A549 (cell line): ENCODE measurements around the gene RBMS3. TPM values are rescaled to one million over a fixed set of nuclear protein-coding genes. Genes with fewer than 3 reads are reported as not detected.

Source experiments
- ATAC-seq, 2 experiments: fragments of 200-7000 bp in 1 of 2; fragments of >200 bp in 1 of 2; cut with Nextera tagmentation in 1 of 2; cut with Tn5 transposase in 1 of 2; 3 replicates each; pipeline versions ENCODE4 v1.8.0 to v1.9.1; 2018 to 2020; ENCODE audit warnings: mild to moderate bottlenecking in 1 of 2, moderate library complexity in 1 of 2
- CTCF ChIA-PET: fragments of 300-600 bp; sonication (Branson Sonifier 250); formaldehyde crosslinking; extraction: SDS; loops from one replicate; lab custom pipeline; 2021; ENCODE audit warnings: antibody characterized with exemption, inconsistent platforms; lab: Yijun Ruan, JAX
- POLR2A ChIA-PET: fragments of 350-600 bp; formaldehyde crosslinking; extraction: SDS; loops from one replicate; lab custom pipeline; 2021; ENCODE audit warnings: antibody characterized with exemption, inconsistent platforms; lab: Yijun Ruan, JAX
- DNase-seq, 2 experiments: peaks; one replicate each; pipeline versions ENCODE4 v3.0.0 to v3.0.0-alpha.2; 2011 to 2016; ENCODE audit warnings: low read depth in 1 of 2, low spot score in 1 of 2
- FAIRE-seq: peaks from 2 replicates; lab custom pipeline; 2011; peaks lifted over from hg19 to GRCh38; lab: Jason Lieb, UNC
- H3K27ac ChIP-seq, 2 experiments: fragments of >200 bp; sonication (Bioruptor Twin); formaldehyde crosslinking; 3 replicates each; pipeline ENCODE4 v1.5.1; 2016 to 2017
- H3K4me1 ChIP-seq: fragments of >200 bp; sonication (Bioruptor Twin); formaldehyde crosslinking; 3 replicates; pipeline ENCODE4 v1.6.1; 2016
- H3K4me2 ChIP-seq: fragments of >200 bp; sonication (Bioruptor Twin); formaldehyde crosslinking; 3 replicates; pipeline ENCODE4 v1.6.1; 2016
- H3K4me3 ChIP-seq: fragments of >200 bp; sonication (Bioruptor Twin); formaldehyde crosslinking; 3 replicates; pipeline ENCODE4 v1.5.1; 2016
- H3K9me3 ChIP-seq: fragments of >200 bp; sonication (Bioruptor Twin); formaldehyde crosslinking; 3 replicates; pipeline ENCODE4 v1.6.1; 2016
- ATOH8 ChIP-seq: fragments of 250-450 bp; sonication (Bioruptor Pico); IDR thresholded peaks from 2 replicates; pipeline ENCODE4 v1.5.0; 2020; ENCODE audit warnings: low read depth, mild to moderate bottlenecking, moderate library complexity
- CBX8 ChIP-seq: fragments of 200-600 bp; sonication (generic); IDR thresholded peaks from 2 replicates; pipeline ENCODE4 v1.6.1; 2016
- CHD4 ChIP-seq: fragments of 200-600 bp; sonication (generic); IDR thresholded peaks from 2 replicates; pipeline ENCODE4 v1.6.1; 2016; ENCODE audit warnings: antibody characterized with exemption, mild to moderate bottlenecking, borderline replicate concordance
- EP300 ChIP-seq, 2 experiments: fragments of >200 bp; sonication (Bioruptor Twin); formaldehyde crosslinking; IDR thresholded peaks; 2 replicates in 1 of 2; 3 replicates in 1 of 2; pipeline ENCODE4 v1.6.1; 2016 to 2017
- FOXS1 ChIP-seq: fragments of 250-450 bp; sonication (Bioruptor Pico); IDR thresholded peaks from 2 replicates; pipeline ENCODE4 v1.5.0; 2020; ENCODE audit warnings: mild to moderate bottlenecking, moderate library complexity
- GATA3 ChIP-seq: IDR thresholded peaks from 2 replicates; pipeline ENCODE4 v1.6.1; 2012; ENCODE audit warnings: borderline replicate concordance
- HDAC2 ChIP-seq: fragments of 200-600 bp; sonication (generic); IDR thresholded peaks from 2 replicates; pipeline ENCODE4 v1.6.1; 2016
- HMGXB4 ChIP-seq: fragments of 250-450 bp; sonication (Bioruptor Pico); IDR thresholded peaks from 2 replicates; pipeline ENCODE4 v1.5.0; 2021; ENCODE audit warnings: mild to moderate bottlenecking, moderate library complexity, borderline replicate concordance
- HOXB5 ChIP-seq: fragments of 250-450 bp; sonication (Bioruptor Pico); IDR thresholded peaks from 2 replicates; pipeline ENCODE4 v1.5.0; 2020; ENCODE audit warnings: mild to moderate bottlenecking, moderate library complexity
- KDM1A ChIP-seq: fragments of 200-600 bp; sonication (generic); IDR thresholded peaks from 2 replicates; pipeline ENCODE4 v1.6.1; 2016; ENCODE audit warnings: low read depth, mild to moderate bottlenecking
- KDM5A ChIP-seq: fragments of 200-600 bp; sonication (generic); IDR thresholded peaks from 2 replicates; pipeline ENCODE4 v1.6.1; 2016; ENCODE audit warnings: antibody characterized with exemption, mild to moderate bottlenecking
- MAFK ChIP-seq: fragments of 450-650 bp; IDR thresholded peaks from 2 replicates; pipeline ENCODE4 v1.6.1; 2014; ENCODE audit not compliant: partially characterized antibody
- MAZ ChIP-seq: fragments of 150-350 bp; IDR thresholded peaks from 2 replicates; pipeline ENCODE4 v1.6.1; 2014; ENCODE audit warnings: antibody characterized with exemption, low read depth, low read length, borderline replicate concordance
- MYC ChIP-seq: IDR thresholded peaks from 2 replicates; pipeline ENCODE4 v1.6.1; 2012; ENCODE audit warnings: mild to moderate bottlenecking, inconsistent platforms, low read length, improper control_type of control experiment, borderline replicate concordance
- NR3C1 ChIP-seq: fragments of >200 bp; sonication (Bioruptor Twin); formaldehyde crosslinking; IDR thresholded peaks from 3 replicates; pipeline ENCODE4 v1.6.1; 2017
- PHF8 ChIP-seq: fragments of 200-600 bp; sonication (generic); IDR thresholded peaks from 2 replicates; pipeline ENCODE4 v1.6.1; 2016; ENCODE audit warnings: low read depth, mild to moderate bottlenecking, antibody characterized with exemption, moderate library complexity, borderline replicate concordance
- RAD21 ChIP-seq, 2 experiments: fragments of >200 bp in 1 of 2; sonication (Bioruptor Twin) in 1 of 2; formaldehyde crosslinking in 1 of 2; IDR thresholded peaks in 1 of 2; conservative IDR thresholded peaks in 1 of 2; 2 replicates in 1 of 2; 3 replicates in 1 of 2; pipeline ENCODE4 v1.6.1; 2012 to 2018; ENCODE audit warnings: inconsistent platforms in 1 of 2
- RCOR1 ChIP-seq: fragments of 150-350 bp; IDR thresholded peaks from 2 replicates; pipeline ENCODE4 v1.6.1; 2014; ENCODE audit warnings: antibody characterized with exemption, low read length, low read depth
- RNF2 ChIP-seq: fragments of 200-600 bp; sonication (generic); IDR thresholded peaks from 2 replicates; pipeline ENCODE4 v1.6.1; 2016; ENCODE audit warnings: low read depth, mild to moderate bottlenecking, antibody characterized with exemption, moderate library complexity, borderline replicate concordance
- SMC3 ChIP-seq: fragments of >200 bp; sonication (Bioruptor Twin); formaldehyde crosslinking; IDR thresholded peaks from 3 replicates; pipeline ENCODE4 v1.6.1; 2018; ENCODE audit warnings: inconsistent platforms
- WGBS: methylation state at CpG from one replicate; pipeline ENCODE4 v1.1.6; 2017; ENCODE audit errors: missing lambda C conversion rate; 5-methylcytosine and 5-hydroxymethylcytosine counted together
- polyA plus RNA-seq, 4 experiments: library from polyadenylated mRNA; depleted of rRNA in 3 of 4; stranded (reverse); fragments of >200 nt; fragmentation: RNase III in 1 of 4; extraction: RNeasy Plus Mini Kit Qiagen cat#74134 plus additional on column Dnase treatment in 1 of 4; gene quantifications; 2 replicates in 3 of 4; 3 replicates in 1 of 4; pipeline ENCODE4 v1.2.3, GENCODE V29; 2011 to 2017
- TF ChIP-seq, protein P1 (sequence below): fragments of 200-600 bp; sonication (generic); IDR thresholded peaks from 2 replicates; pipeline ENCODE4 v1.6.1; 2016; ENCODE audit warnings: antibody characterized with exemption, mild to moderate bottlenecking, moderate library complexity
- TF ChIP-seq, protein P2 (sequence below): fragments of >200 bp; sonication (Bioruptor Twin); formaldehyde crosslinking; IDR thresholded peaks from 3 replicates; pipeline ENCODE4 v1.5.1; 2016
- TF ChIP-seq, protein P3 (sequence below): fragments of 150-350 bp; IDR thresholded peaks from 2 replicates; pipeline ENCODE4 v1.6.1; 2014; ENCODE audit warnings: low read depth, mild to moderate bottlenecking, low read length

RBMS3 gene
- polyA plus RNA-seq, 2 of the 4 experiments (the other 2 are of a cell fraction) = 0.92 to 4.1 TPM

DNA sequence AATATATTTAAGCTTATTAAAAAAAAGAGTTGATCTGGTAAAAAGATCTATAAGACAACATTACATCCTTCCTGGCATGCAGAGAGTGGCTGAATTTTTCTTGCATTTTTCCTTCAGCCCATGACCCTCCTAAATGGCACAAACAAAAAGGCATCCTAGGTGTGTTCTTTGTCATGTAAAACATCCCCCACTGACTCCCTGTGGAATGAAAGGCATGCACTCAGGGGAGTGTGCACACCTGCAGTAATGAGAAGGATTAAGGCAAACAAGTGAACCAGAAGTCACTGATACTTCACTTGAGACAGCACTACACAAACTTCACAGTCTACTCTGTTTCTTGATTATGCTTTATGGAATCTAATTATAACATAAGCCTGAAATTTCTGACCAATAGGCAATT is 195.0 kb downstream of the RBMS3 start:
- ATAC-seq (no peak), FAIRE-seq (no peak), DNase-seq (no peak)
- ChIA-PET CTCF (interaction anchor here (1.0 to 1.4 kb wide), 2 partner anchors 45 to 560 kb away, joined by 3 read pairs; no protein-coding TSS in a partner anchor), POLR2A (no interaction called here)
- Histone ChIP-seq H3K4me2 (no peak overlapping the region), H3K4me1 (no peaks in the 10 kb centered on the region), H3K27ac (no peak overlapping the region), H3K4me3 (no peak overlapping the region), H3K9me3 (no peaks in the 10 kb centered on the region)
- TF ChIP-seq RCOR1 (no peak), FOXS1 (CRISPR knock-in tag) (no peak), ATOH8 (CRISPR knock-in tag) (no peak), HDAC2 (no peak), HMGXB4 (no peak), MYC (no peak), SMC3 (no peak), RNF2 (no peak), RAD21 (conservative IDR thresholded peaks at IDR 0.05 in 1 of 2, IDR thresholded peaks at IDR 0.05 in 1 of 2) (no peak), PHF8 (no peak), MAZ (no peak), CBX8 (no peak), MAFK (no peak), KDM5A (no peak), NR3C1 (no peak), KDM1A (no peak)
- TF ChIP-seq, protein P1, sequence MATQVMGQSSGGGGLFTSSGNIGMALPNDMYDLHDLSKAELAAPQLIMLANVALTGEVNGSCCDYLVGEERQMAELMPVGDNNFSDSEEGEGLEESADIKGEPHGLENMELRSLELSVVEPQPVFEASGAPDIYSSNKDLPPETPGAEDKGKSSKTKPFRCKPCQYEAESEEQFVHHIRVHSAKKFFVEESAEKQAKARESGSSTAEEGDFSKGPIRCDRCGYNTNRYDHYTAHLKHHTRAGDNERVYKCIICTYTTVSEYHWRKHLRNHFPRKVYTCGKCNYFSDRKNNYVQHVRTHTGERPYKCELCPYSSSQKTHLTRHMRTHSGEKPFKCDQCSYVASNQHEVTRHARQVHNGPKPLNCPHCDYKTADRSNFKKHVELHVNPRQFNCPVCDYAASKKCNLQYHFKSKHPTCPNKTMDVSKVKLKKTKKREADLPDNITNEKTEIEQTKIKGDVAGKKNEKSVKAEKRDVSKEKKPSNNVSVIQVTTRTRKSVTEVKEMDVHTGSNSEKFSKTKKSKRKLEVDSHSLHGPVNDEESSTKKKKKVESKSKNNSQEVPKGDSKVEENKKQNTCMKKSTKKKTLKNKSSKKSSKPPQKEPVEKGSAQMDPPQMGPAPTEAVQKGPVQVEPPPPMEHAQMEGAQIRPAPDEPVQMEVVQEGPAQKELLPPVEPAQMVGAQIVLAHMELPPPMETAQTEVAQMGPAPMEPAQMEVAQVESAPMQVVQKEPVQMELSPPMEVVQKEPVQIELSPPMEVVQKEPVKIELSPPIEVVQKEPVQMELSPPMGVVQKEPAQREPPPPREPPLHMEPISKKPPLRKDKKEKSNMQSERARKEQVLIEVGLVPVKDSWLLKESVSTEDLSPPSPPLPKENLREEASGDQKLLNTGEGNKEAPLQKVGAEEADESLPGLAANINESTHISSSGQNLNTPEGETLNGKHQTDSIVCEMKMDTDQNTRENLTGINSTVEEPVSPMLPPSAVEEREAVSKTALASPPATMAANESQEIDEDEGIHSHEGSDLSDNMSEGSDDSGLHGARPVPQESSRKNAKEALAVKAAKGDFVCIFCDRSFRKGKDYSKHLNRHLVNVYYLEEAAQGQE = no peak
- TF ChIP-seq, protein P2, sequence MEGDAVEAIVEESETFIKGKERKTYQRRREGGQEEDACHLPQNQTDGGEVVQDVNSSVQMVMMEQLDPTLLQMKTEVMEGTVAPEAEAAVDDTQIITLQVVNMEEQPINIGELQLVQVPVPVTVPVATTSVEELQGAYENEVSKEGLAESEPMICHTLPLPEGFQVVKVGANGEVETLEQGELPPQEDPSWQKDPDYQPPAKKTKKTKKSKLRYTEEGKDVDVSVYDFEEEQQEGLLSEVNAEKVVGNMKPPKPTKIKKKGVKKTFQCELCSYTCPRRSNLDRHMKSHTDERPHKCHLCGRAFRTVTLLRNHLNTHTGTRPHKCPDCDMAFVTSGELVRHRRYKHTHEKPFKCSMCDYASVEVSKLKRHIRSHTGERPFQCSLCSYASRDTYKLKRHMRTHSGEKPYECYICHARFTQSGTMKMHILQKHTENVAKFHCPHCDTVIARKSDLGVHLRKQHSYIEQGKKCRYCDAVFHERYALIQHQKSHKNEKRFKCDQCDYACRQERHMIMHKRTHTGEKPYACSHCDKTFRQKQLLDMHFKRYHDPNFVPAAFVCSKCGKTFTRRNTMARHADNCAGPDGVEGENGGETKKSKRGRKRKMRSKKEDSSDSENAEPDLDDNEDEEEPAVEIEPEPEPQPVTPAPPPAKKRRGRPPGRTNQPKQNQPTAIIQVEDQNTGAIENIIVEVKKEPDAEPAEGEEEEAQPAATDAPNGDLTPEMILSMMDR = no peak

GRCh38 chr3:29478611-29479010 is 197.7 kb downstream of the RBMS3 start:
- CTCF ChIA-PET = no interaction called here
- Histone ChIP-seq H3K9me3 (no peaks in the 10 kb centered on the region), H3K4me1 (no peaks in the 10 kb centered on the region), H3K4me3 (no peak overlapping the region), H3K27ac (no peak overlapping the region), H3K4me2 (no peak overlapping the region)
- 86% methylated on average over 3 of the region's 3 CpGs for WGBS
- POLR2A ChIA-PET = no interaction called here
- no peak for FAIRE-seq
- DNase-seq = no peak
- no peak for ATAC-seq
- TF ChIP-seq, protein P2 = no peak
- TF ChIP-seq CHD4 (no peak), EP300 (IDR thresholded peaks at IDR 0.05) (no peak), KDM5A (no peak), HMGXB4 (no peak), MAZ (no peak), HOXB5 (no peak), MAFK (no peak), GATA3 (no peak), CBX8 (no peak)
- TF ChIP-seq, protein P3, sequence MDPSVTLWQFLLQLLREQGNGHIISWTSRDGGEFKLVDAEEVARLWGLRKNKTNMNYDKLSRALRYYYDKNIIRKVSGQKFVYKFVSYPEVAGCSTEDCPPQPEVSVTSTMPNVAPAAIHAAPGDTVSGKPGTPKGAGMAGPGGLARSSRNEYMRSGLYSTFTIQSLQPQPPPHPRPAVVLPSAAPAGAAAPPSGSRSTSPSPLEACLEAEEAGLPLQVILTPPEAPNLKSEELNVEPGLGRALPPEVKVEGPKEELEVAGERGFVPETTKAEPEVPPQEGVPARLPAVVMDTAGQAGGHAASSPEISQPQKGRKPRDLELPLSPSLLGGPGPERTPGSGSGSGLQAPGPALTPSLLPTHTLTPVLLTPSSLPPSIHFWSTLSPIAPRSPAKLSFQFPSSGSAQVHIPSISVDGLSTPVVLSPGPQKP = no peak
